GM12878 (cell line): Measurements from ENCODE around the gene LYRM4.

Experiments
- HCFC1 ChIP-seq: fragments of 150-350 bp; IDR thresholded peaks from 2 replicates; pipeline ENCODE4 v1.6.1; 2014; ENCODE audit warnings: low read length
- PRDM15 ChIP-seq: fragments of 450-650 bp; formaldehyde crosslinking; IDR thresholded peaks from 2 replicates; pipeline ENCODE4 v1.4.0; 2020; ENCODE audit warnings: mild to moderate bottlenecking, moderate library complexity
- RELA ChIP-seq: fragments of 450-650 bp; IDR thresholded peaks from 2 replicates; pipeline ENCODE4 v1.8.0; 2014; ENCODE audit warnings: borderline replicate concordance; ENCODE audit not compliant: partially characterized antibody

GRCh38 chr6:5230081-5230480, 30.7 kb downstream of the LYRM4 start:
- no peak for TF ChIP-seq PRDM15 (CRISPR knock-in tag)
- TF ChIP-seq RELA = no peak
- no peak for TF ChIP-seq HCFC1
